ENCODE data around the gene DAPL1.
"Not testable (repeated sequence)": the region's sequence is repeated elsewhere in the genome, so short reads cannot be mapped to it uniquely, and the experiment has no call there.

DAPL1 gene

DNA sequence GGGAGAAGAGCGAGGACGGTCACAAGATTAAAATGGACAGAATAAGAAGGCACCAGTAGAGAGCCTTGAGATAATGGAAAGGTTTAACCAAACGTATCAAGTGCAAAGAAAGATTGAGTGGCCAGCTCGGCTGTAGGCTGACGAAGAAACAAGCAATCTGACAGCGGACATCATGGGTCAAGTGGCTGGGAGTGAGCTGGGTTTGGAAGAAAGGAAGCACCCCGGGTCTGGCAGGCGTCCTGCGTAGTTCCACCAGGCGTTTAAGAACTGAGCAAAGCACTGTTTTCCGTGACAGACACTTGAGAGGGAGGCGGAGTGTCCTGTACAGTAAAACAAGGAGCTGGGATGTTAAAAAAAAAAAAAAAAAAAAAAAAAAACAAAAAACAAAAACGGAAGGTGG, 27.1 kb downstream of the DAPL1 start:
- DNase-seq (ENCODE audit: low spot score), result no peak

GRCh38 chr2:158823486-158824237, 28.5 kb downstream of the DAPL1 start:
- DNase-seq (ENCODE audit: low spot score), result no peak

- DNase-seq (ENCODE audit: low spot score), result no peak
Measured at GRCh38 chr2:158825021-158825420, 29.9 kb downstream of the DAPL1 start.

GRCh38 chr2:158826965-158827364, 31.8 kb downstream of the DAPL1 start:
- DNase-seq (ENCODE audit: low spot score), result no peak

DNA sequence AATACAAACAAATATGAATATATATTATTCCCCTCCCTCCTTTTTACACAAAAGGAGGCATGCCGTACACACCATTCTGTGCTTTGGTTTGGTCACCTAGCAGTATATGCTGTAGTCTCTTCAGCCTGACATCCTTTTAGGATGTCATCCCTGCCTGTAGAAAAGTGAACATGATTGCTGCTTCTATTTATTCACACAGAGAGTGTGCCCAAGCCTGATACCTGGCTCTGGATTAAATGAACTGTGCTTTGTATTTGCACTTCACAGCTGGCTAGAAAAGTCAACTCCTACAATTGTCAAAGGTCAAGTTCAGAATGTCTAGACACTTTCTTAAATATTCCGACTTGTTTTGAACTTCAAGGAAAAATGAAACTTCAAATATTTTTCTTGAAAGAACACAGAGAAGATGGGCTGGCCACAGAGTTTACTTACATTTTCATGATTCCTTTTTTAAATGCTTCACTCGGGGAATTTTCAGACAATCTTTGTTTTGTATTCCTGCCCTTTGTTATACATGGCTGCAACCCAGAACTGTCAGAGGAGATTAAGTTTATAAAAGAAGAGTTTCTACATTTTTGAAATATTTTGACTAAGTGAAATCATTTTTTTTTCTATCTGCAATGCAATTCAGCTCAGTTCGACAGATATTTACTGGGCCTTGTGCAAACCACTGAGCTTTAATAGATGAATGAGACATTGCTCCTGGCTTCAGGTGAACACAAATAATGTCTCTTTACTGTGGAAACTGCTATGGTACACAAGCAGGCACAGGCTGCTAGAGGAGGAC, 33.5 kb downstream of the DAPL1 start:
- DNase-seq (ENCODE audit: low spot score), result no peak

DNA sequence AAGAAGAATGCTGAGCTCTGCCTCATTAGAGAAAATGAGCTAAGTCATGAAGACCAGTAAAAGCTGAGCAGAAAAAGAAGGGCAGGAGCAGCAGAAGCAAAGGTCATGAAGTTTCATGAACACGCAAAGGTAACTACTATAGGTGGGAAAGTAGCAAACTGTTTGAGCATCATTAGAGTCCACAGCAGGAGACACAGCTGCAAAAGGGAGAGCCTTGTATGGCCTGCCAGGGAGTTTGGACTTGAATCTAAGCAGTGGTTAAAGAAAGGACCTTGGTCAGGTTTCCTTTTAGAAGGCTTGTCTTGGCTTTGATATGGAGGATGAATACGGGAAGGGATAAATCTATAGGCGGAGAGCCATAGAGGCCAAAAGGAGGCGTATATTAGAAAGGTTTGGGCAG, 34.0 kb downstream of the DAPL1 start:
- no peak for DNase-seq (ENCODE audit: low spot score)

GRCh38 chr2:158830201-158830600, 35.1 kb downstream of the DAPL1 start:
- no peak for DNase-seq (ENCODE audit: low spot score)

DNA sequence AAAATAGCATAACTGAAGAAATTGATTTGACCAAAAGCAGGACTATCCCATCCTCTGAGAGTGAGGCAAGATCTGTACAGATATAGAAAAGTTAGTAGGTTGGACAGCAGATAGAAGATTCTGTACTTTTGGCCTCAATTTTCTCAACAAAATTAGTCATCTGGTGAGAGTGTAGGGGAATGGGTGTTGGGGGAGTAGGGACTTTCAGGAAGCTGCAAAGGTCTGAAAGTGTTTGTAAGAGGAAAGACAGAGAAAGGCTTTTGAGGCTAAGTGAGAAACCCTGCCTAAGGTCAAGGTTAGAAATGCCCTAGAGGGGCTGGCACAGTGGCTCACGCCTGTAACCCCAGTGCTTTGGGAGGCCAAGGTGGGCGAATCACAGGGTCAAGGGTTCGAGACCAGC, 40.3 kb downstream of the DAPL1 start:
- DNase-seq (ENCODE audit: low spot score), result no peak

- no peak for DNase-seq (ENCODE audit: low spot score)
Measured at GRCh38 chr2:158837645-158838044, 42.5 kb downstream of the DAPL1 start.

DNA sequence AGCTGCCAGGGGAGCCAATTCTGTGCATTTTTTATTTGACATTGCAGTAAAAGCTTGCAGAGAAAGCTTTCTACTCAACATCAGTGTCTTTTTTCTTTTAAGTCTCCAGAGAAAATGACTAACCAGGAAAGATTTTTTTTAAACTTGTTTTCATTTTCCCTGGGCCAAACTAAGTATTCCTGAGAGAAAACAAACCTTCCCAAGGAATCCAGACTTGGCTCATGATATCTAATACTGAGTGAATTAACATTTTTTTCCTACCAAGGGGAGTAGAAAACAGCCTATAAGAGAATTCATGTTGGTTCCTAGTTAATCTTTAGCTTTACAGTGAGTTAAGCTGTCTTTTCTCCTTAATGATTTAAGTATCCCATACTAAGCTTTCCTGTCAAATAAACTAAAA, 46.7 kb downstream of the DAPL1 start:
- no peak for DNase-seq (ENCODE audit: low spot score)

DNA sequence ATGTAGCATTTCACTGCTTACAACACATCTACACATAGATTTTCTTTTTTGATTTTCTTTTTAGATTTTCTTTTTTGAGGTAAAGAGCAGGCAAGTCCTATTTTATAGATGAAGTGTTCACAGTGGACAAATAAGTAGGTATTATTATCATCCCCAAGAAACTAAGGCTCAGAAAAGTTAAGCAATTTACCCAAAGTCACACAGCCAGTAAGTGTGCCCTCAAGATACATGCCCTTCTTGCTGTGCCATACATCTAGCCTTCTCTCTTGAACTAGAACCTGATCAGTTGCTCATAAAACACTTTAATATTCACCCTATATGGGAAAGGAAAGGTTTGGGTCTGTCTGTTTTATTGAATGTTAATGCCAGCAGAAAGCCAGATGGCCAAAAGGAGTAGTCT, 50.3 kb downstream of the DAPL1 start:
- no peak for DNase-seq (ENCODE audit: low spot score)

DNA sequence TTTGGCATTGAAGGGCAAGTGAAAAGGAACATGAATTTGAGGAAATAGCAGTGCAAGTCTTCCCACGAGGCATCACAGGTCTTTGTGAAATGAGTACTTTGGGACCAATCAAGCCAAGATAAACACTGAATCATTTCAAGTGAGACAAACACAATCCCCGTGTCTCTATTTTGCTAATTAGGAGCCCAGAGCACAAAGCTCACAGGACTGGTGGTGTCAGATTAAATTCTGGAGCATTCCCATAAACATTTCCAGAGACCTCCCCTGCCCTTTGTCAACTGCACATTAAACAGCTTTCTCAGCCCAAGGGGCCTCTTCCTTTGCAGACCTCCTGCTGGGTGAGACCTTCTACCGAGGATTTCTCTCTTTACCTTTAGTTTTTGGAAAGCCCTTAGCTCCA, 50.7 kb downstream of the DAPL1 start:
- no peak for DNase-seq (ENCODE audit: low spot score)

DNA sequence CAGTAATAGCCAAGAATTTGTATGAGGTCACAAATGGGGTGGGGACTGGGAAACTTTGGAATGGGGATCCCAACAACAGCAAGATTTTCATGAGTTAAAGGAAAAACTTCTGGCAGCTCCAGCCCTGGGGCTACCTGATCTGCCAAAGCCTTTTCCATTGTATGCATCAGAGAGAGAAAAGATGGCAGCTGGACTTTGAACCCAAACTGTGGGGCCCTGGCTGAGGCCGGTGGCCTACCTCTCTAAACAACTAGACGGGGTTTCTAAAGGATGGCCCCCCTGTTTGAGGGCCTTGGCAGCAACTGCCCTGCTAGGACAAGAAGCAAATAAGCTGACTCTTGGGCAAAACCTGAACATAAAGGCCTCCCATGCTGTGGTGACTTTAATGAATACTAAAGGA, 52.4 kb downstream of the DAPL1 start:
- not testable (repeated sequence) for DNase-seq (ENCODE audit: low spot score)

DNA sequence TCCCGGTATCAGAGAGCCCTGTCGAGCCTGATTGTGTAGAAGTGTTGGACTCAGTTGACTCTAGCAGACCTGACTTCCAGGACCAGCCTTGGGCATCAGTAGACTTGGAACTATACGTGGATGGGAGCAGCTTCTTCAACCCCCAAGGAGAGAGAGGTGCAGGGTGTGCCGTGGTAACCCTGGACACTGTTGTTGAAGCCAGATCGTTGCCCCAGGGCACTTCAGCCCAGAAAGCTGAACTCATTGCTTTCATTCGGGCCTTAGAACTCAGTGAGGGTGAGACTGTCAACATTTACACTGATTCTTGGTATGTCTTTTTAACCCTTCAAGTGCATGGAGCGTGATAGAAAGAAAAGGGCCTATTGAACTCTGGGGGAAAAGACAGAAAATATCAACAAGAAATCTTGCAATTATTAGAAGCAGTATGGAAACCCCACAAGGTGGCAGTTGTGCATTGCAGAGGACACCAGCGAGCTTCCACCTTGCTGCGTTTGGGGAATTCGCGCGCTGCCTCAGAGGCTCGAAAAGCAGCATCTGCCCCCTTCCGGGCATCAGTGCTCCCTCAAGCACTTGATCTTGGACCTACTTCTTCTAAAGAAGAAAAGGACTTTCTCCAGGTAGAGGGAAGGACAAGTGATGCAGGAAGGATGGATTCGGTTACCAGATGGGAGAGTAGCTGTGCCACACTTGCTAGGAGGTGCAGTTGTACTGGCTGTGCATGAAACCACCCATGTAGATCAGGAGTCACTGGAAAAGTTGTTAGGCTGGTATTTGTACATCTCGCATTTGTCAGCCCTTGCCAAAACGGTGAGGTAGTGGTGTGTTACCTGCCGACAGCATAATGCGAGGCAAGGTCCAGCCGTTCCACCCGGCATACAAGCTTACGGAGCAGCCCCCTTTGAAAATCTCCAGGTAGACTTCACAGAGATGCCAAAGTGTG, 53.2 kb downstream of the DAPL1 start:
- not testable (repeated sequence) for DNase-seq (ENCODE audit: low spot score)

GRCh38 chr2:158860179-158860578, 65.1 kb downstream of the DAPL1 start:
- DNase-seq (ENCODE audit: low spot score), result not testable (repeated sequence)

- not testable (repeated sequence) for DNase-seq (ENCODE audit: low spot score)
Measured at GRCh38 chr2:158861626-158862025, 66.5 kb downstream of the DAPL1 start.

DNA sequence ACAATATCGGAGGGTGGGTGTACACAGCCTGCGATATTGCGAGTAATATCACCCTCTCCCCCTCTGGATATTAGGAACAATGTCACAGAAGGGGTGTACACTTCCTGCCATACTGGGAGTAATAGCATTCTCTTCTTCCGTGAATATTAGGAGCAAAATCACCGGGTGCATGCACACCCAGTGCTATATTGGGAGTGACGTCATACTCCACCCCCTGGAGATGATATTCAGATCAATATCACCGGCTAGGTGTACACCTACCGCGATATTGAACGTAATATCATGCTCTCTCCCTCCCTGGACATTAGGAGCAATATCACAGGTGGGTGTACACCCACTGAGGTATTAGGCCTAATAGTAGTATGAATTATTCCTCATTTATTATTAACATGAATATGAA, 70.4 kb downstream of the DAPL1 start:
- not testable (repeated sequence) for DNase-seq (ENCODE audit: low spot score)
